Activated T-cell treated with anti-CD3 and anti-CD28 coated beads, Interleukin-2, amount 50 U/mL, for 24 hours (primary cell): ENCODE results near the gene NEO1.

Source experiments
- DNase-seq: peaks from one replicate; pipeline ENCODE4 v3.0.0-alpha.2; 2020
- H3K27ac Mint-ChIP-seq: 2 replicates; pipeline ENCODE4 v1.8.0; 2020; ENCODE audit warnings: mild to moderate bottlenecking, mixed read lengths
- H3K27me3 Mint-ChIP-seq: 2 replicates; pipeline ENCODE4 v1.8.0; 2020; ENCODE audit warnings: mixed read lengths
- H3K36me3 Mint-ChIP-seq: 2 replicates; pipeline ENCODE4 v1.8.0; 2020; ENCODE audit warnings: low read depth, mixed read lengths
- H3K4me1 Mint-ChIP-seq: 2 replicates; pipeline ENCODE4 v1.8.0; 2020; ENCODE audit warnings: low read depth, mixed read lengths
- H3K4me3 Mint-ChIP-seq: 2 replicates; pipeline ENCODE4 v1.8.0; 2020; ENCODE audit warnings: mild to moderate bottlenecking, moderate library complexity, mixed read lengths
- H3K9me3 Mint-ChIP-seq: 2 replicates; pipeline ENCODE4 v1.8.0; 2020; ENCODE audit warnings: mixed read lengths

NEO1 gene

GRCh38 chr15:73328149-73328820 is 276.0 kb downstream of the NEO1 start:
- H3K36me3 Mint-ChIP-seq, result no peaks in the 10 kb centered on the region
- no peak overlapping the region for H3K4me3 Mint-ChIP-seq
- DNase-seq, result no peak
- H3K27ac Mint-ChIP-seq, result no peak overlapping the region
- H3K4me1 Mint-ChIP-seq, result peaks cover 4% of the 10 kb centered on the region
- H3K27me3 Mint-ChIP-seq, result no peaks in the 10 kb centered on the region
- no peaks in the 10 kb centered on the region for H3K9me3 Mint-ChIP-seq

GRCh38 chr15:73328981-73329380 is 276.7 kb downstream of the NEO1 start:
- Mint-ChIP-seq H3K36me3 (no peaks in the 10 kb centered on the region), H3K4me3 (no peak overlapping the region)

GRCh38 chr15:73329501-73330200 is 277.4 kb downstream of the NEO1 start:
- Mint-ChIP-seq H3K4me1 (peaks cover 4% of the 10 kb centered on the region), H3K27me3 (no peaks in the 10 kb centered on the region), H3K36me3 (no peaks in the 10 kb centered on the region), H3K9me3 (no peaks in the 10 kb centered on the region), H3K4me3 (no peak overlapping the region), H3K27ac (no peak overlapping the region)
- no peak for DNase-seq

More at GRCh38 chr15:73328981-73329380, 276.7 kb downstream of the NEO1 start:
- Mint-ChIP-seq H3K27ac (no peak overlapping the region), H3K9me3 (no peaks in the 10 kb centered on the region), H3K4me1 (peaks cover 4% of the 10 kb centered on the region), H3K27me3 (no peaks in the 10 kb centered on the region)
- no peak for DNase-seq

- Mint-ChIP-seq H3K9me3 (no peaks in the 10 kb centered on the region), H3K4me1 (peaks cover 4% of the 10 kb centered on the region), H3K27me3 (no peaks in the 10 kb centered on the region), H3K4me3 (no peak overlapping the region), H3K27ac (no peak overlapping the region), H3K36me3 (no peaks in the 10 kb centered on the region)
- no peak for DNase-seq
These were observed 278.2 kb downstream of the NEO1 start for GRCh38 chr15:73330206-73331051.

- no peaks in the 10 kb centered on the region for H3K9me3 Mint-ChIP-seq
- DNase-seq, result no peak
- no peak overlapping the region for H3K27ac Mint-ChIP-seq
- no peaks in the 10 kb centered on the region for H3K36me3 Mint-ChIP-seq
- no peaks in the 10 kb centered on the region for H3K27me3 Mint-ChIP-seq
- no peaks in the 10 kb centered on the region for H3K4me1 Mint-ChIP-seq
- H3K4me3 Mint-ChIP-seq, result no peak overlapping the region
These were observed 279.2 kb downstream of the NEO1 start for GRCh38 chr15:73331501-73331900.

GRCh38 chr15:73331991-73332925 is 280.0 kb downstream of the NEO1 start:
- Mint-ChIP-seq H3K36me3 (no peaks in the 10 kb centered on the region), H3K27ac (no peak overlapping the region), H3K4me3 (no peak overlapping the region), H3K27me3 (no peaks in the 10 kb centered on the region), H3K4me1 (no peaks in the 10 kb centered on the region), H3K9me3 (no peaks in the 10 kb centered on the region)
- DNase-seq, result no peak

- Mint-ChIP-seq H3K4me1 (no peaks in the 10 kb centered on the region), H3K27me3 (no peaks in the 10 kb centered on the region)
- DNase-seq, result no peak
These were observed 280.7 kb downstream of the NEO1 start for GRCh38 chr15:73333001-73333400.

GRCh38 chr15:73334086-73334485 is 281.8 kb downstream of the NEO1 start:
- H3K36me3 Mint-ChIP-seq, result no peaks in the 10 kb centered on the region
- no peak for DNase-seq
- H3K9me3 Mint-ChIP-seq, result no peaks in the 10 kb centered on the region
- H3K27ac Mint-ChIP-seq, result no peak overlapping the region
- H3K4me1 Mint-ChIP-seq, result no peaks in the 10 kb centered on the region
- no peak overlapping the region for H3K4me3 Mint-ChIP-seq
- H3K27me3 Mint-ChIP-seq, result no peaks in the 10 kb centered on the region

More at GRCh38 chr15:73333001-73333400, 280.7 kb downstream of the NEO1 start:
- H3K4me3 Mint-ChIP-seq, result no peak overlapping the region
- H3K9me3 Mint-ChIP-seq, result no peaks in the 10 kb centered on the region
- H3K36me3 Mint-ChIP-seq, result no peaks in the 10 kb centered on the region
- no peak overlapping the region for H3K27ac Mint-ChIP-seq

GRCh38 chr15:73335026-73335425 is 282.8 kb downstream of the NEO1 start:
- Mint-ChIP-seq H3K9me3 (no peaks in the 10 kb centered on the region), H3K36me3 (no peaks in the 10 kb centered on the region), H3K4me1 (no peaks in the 10 kb centered on the region), H3K4me3 (no peak overlapping the region), H3K27me3 (no peaks in the 10 kb centered on the region), H3K27ac (no peak overlapping the region)
- no peak for DNase-seq

GRCh38 chr15:73335471-73335870 is 283.2 kb downstream of the NEO1 start:
- no peaks in the 10 kb centered on the region for H3K36me3 Mint-ChIP-seq
- H3K9me3 Mint-ChIP-seq, result no peaks in the 10 kb centered on the region
- DNase-seq, result no peak
- H3K27ac Mint-ChIP-seq, result no peak overlapping the region
- H3K27me3 Mint-ChIP-seq, result no peaks in the 10 kb centered on the region
- no peak overlapping the region for H3K4me3 Mint-ChIP-seq
- no peaks in the 10 kb centered on the region for H3K4me1 Mint-ChIP-seq

GRCh38 chr15:73336756-73337155 is 284.5 kb downstream of the NEO1 start:
- DNase-seq, result no peak
- no peaks in the 10 kb centered on the region for H3K9me3 Mint-ChIP-seq
- no peaks in the 10 kb centered on the region for H3K36me3 Mint-ChIP-seq
- no peaks in the 10 kb centered on the region for H3K27me3 Mint-ChIP-seq
- H3K4me3 Mint-ChIP-seq, result no peak overlapping the region
- no peaks in the 10 kb centered on the region for H3K4me1 Mint-ChIP-seq
- no peak overlapping the region for H3K27ac Mint-ChIP-seq

- no peak overlapping the region for H3K27ac Mint-ChIP-seq
- DNase-seq, result no peak
- no peaks in the 10 kb centered on the region for H3K36me3 Mint-ChIP-seq
- H3K4me3 Mint-ChIP-seq, result no peak overlapping the region
- H3K27me3 Mint-ChIP-seq, result no peaks in the 10 kb centered on the region
- no peaks in the 10 kb centered on the region for H3K4me1 Mint-ChIP-seq
- no peaks in the 10 kb centered on the region for H3K9me3 Mint-ChIP-seq
These were observed 284.9 kb downstream of the NEO1 start for GRCh38 chr15:73337187-73337586.

- H3K36me3 Mint-ChIP-seq, result no peaks in the 10 kb centered on the region
- no peaks in the 10 kb centered on the region for H3K27me3 Mint-ChIP-seq
- peaks cover 7% of the 10 kb centered on the region for H3K9me3 Mint-ChIP-seq
- no peaks in the 10 kb centered on the region for H3K4me1 Mint-ChIP-seq
- no peak overlapping the region for H3K27ac Mint-ChIP-seq
- H3K4me3 Mint-ChIP-seq, result no peak overlapping the region
- DNase-seq, result no peak
These were observed 285.8 kb downstream of the NEO1 start for GRCh38 chr15:73338058-73338457.
